Left kidney (tissue), 2 donors: Measurements from ENCODE around the gene ANXA11. TPM values are rescaled to one million over a fixed set of nuclear protein-coding genes. Genes with fewer than 3 reads are reported as not detected.
"Not testable (repeated sequence)": the region's sequence is repeated elsewhere in the genome, so short reads cannot be mapped to it uniquely, and the experiment has no call there.

ENCODE experiments used
- DNase-seq: peaks from one replicate; pipeline ENCODE4 v3.0.0-alpha.2; 2013
- polyA plus RNA-seq: library from polyadenylated mRNA; unstranded; fragments of 120-200 nt; gene quantifications from one replicate; pipeline ENCODE4 v1.2.1, GENCODE V29; 2013; ENCODE audit not compliant: insufficient read length

The ANXA11 gene
- polyA plus RNA-seq, 1 donor, result 115 TPM

- DNase-seq, result no peak
Measured at GRCh38 chr10:80148166-80148805, 57.1 kb downstream of the ANXA11 start.

- no peak for DNase-seq
Measured at GRCh38 chr10:80146918-80147317, 58.4 kb downstream of the ANXA11 start.

GRCh38 chr10:80145406-80146308 lies 59.7 kb downstream of the ANXA11 start:
- DNase-seq, result not testable (repeated sequence)

- no peak for DNase-seq
Measured at GRCh38 chr10:80144696-80145131, 60.6 kb downstream of the ANXA11 start.

GRCh38 chr10:80144067-80144695 lies 61.2 kb downstream of the ANXA11 start:
- no peak for DNase-seq

- DNase-seq, result no peak
Measured at GRCh38 chr10:80141696-80142460, 63.5 kb downstream of the ANXA11 start.

GRCh38 chr10:80140251-80140650 lies 65.1 kb downstream of the ANXA11 start:
- DNase-seq, result no peak

GRCh38 chr10:80139265-80139664 lies 66.1 kb downstream of the ANXA11 start:
- no peak for DNase-seq

- DNase-seq, result no peak
Measured at GRCh38 chr10:80137920-80138319, 67.4 kb downstream of the ANXA11 start.

GRCh38 chr10:80137031-80137862 lies 68.1 kb downstream of the ANXA11 start:
- no peak for DNase-seq

- DNase-seq, result peak; percentile 20
Measured at GRCh38 chr10:80136134-80136571, 69.2 kb downstream of the ANXA11 start.

GRCh38 chr10:80133687-80134086 lies 71.7 kb downstream of the ANXA11 start:
- DNase-seq, result not testable (repeated sequence)

GRCh38 chr10:80133206-80133605 lies 72.1 kb downstream of the ANXA11 start:
- no peak for DNase-seq

- DNase-seq, result peak; percentile 24
Measured at GRCh38 chr10:80132299-80133139, 72.8 kb downstream of the ANXA11 start, which contains the start of gene PLAC9. Gene PLAC9, plus strand, starts transcription at chr10:80132730. Its CDS starts 33 bp downstream, at chr10:80132763.

- no peak for DNase-seq
Measured at GRCh38 chr10:80131499-80131901, 73.8 kb downstream of the ANXA11 start.

GRCh38 chr10:80126876-80127275 lies 78.5 kb downstream of the ANXA11 start:
- no peak for DNase-seq

- DNase-seq, result no peak
Measured at GRCh38 chr10:80122746-80123145, 82.6 kb downstream of the ANXA11 start.

- no peak for DNase-seq
Measured at GRCh38 chr10:80122110-80122710, 83.1 kb downstream of the ANXA11 start.

GRCh38 chr10:80118669-80119068 lies 86.7 kb downstream of the ANXA11 start:
- DNase-seq, result no peak

- no peak for DNase-seq
Measured at GRCh38 chr10:80110986-80111385, 94.4 kb downstream of the ANXA11 start.
